HG03469 (cell line): ENCODE results near the gene MAP7D1.
"Not testable (repeated sequence)": the region's sequence is repeated elsewhere in the genome, so short reads cannot be mapped to it uniquely, and the experiment has no call there.

Experiments
- ATAC-seq: cut with Tn5 transposase; IDR thresholded peaks from one replicate; pipeline ENCODE4 v1.9.1; 2021; ENCODE audit warnings: mild to moderate bottlenecking, moderate library complexity, moderate number of reproducible peaks; ENCODE audit not compliant: unreplicated experiment

The MAP7D1 gene

GRCh38 chr1:36199934-36200741, 44.2 kb downstream of the MAP7D1 start:
- ATAC-seq: no peak

- no peak for ATAC-seq
These were observed 47.1 kb downstream of the MAP7D1 start for GRCh38 chr1:36203027-36203553.

GRCh38 chr1:36203554-36204346, 47.8 kb downstream of the MAP7D1 start:
- no peak for ATAC-seq

GRCh38 chr1:36204347-36204909, 48.5 kb downstream of the MAP7D1 start:
- ATAC-seq: no peak

- ATAC-seq: no peak
These were observed 50.4 kb downstream of the MAP7D1 start for GRCh38 chr1:36206323-36206858.

- no peak for ATAC-seq
These were observed 51.4 kb downstream of the MAP7D1 start for GRCh38 chr1:36207339-36207738.

- no peak for ATAC-seq
These were observed 53.2 kb downstream of the MAP7D1 start for GRCh38 chr1:36208978-36209703.

GRCh38 chr1:36211307-36211706, 55.3 kb downstream of the MAP7D1 start:
- ATAC-seq: no peak

GRCh38 chr1:36211841-36212240, 55.9 kb downstream of the MAP7D1 start:
- ATAC-seq: no peak

- ATAC-seq: no peak
These were observed 56.8 kb downstream of the MAP7D1 start for GRCh38 chr1:36212782-36213181.

- no peak for ATAC-seq
These were observed 61.7 kb downstream of the MAP7D1 start for GRCh38 chr1:36217670-36218069.

GRCh38 chr1:36221901-36222300, 65.9 kb downstream of the MAP7D1 start:
- ATAC-seq: not testable (repeated sequence)

- no peak for ATAC-seq
These were observed 66.8 kb downstream of the MAP7D1 start for GRCh38 chr1:36222481-36223380.

- peak; percentile 4 for ATAC-seq
These were observed 67.5 kb downstream of the MAP7D1 start for GRCh38 chr1:36223381-36223995.

- peak; percentile 80 for ATAC-seq
These were observed 68.1 kb downstream of the MAP7D1 start, which contains the start of gene THRAP3 for GRCh38 chr1:36223996-36224536. THRAP3 (plus strand) TSS chr1:36224443; CDS start chr1:36282564, 58,121 bp downstream.

- peak; percentile 25 for ATAC-seq
These were observed 68.8 kb downstream of the MAP7D1 start for GRCh38 chr1:36224537-36225282.

GRCh38 chr1:36225283-36225899, 69.4 kb downstream of the MAP7D1 start:
- ATAC-seq: no peak
